Cardiac muscle cell (in vitro differentiated cells and primary cell): Measurements from ENCODE around the gene RYR2. TPM values are rescaled to one million over a fixed set of nuclear protein-coding genes. Genes with fewer than 3 reads are reported as not detected.

Experiments used
- DNase-seq, 2 donors: peaks; one replicate each; pipeline versions ENCODE4 v3.0.0 to v3.0.0-alpha.2; 2010 to 2017; ENCODE audit warnings: low read depth in 1 of 2, low spot score in 1 of 2
- H3K27ac ChIP-seq: fragments of 200-600 bp; sonication (generic); 2 replicates; pipeline ENCODE4 v1.5.1; 2016
- H3K27me3 ChIP-seq: fragments of 200-600 bp; sonication (generic); 2 replicates; pipeline ENCODE4 v1.6.0; 2016; ENCODE audit warnings: control low read depth
- H3K36me3 ChIP-seq: fragments of 200-600 bp; sonication (generic); 2 replicates; pipeline ENCODE4 v1.5.1; 2016; ENCODE audit warnings: control low read depth
- H3K4me1 ChIP-seq: fragments of 200-600 bp; sonication (generic); 2 replicates; pipeline ENCODE4 v1.8.1; 2017; ENCODE audit warnings: low read depth, mild to moderate bottlenecking, mixed run types
- H3K4me3 ChIP-seq: fragments of 200-600 bp; sonication (generic); 2 replicates; pipeline ENCODE4 v1.5.1; 2016; ENCODE audit warnings: mild to moderate bottlenecking
- H3K9me3 ChIP-seq: fragments of 200-600 bp; sonication (generic); 2 replicates; pipeline ENCODE4 v1.5.1; 2017; ENCODE audit warnings: low read depth, mild to moderate bottlenecking, control low read depth
- CTCF ChIP-seq: IDR thresholded peaks from 2 replicates; pipeline ENCODE4 v1.5.1; 2012; ENCODE audit warnings: low read depth, mild to moderate bottlenecking, low read length
- polyA plus RNA-seq: library from polyadenylated mRNA; unstranded; fragments of >200 nt; fragmentation: Nextera tagmentation; extraction: Ambion mirVana; gene quantifications from 2 replicates; pipeline ENCODE4 v1.2.1, GENCODE V29; 2016
- total RNA-seq: library from RNA; depleted of rRNA; stranded (reverse); fragments of >200 nt; gene quantifications from 2 replicates; pipeline ENCODE4 v1.2.3, GENCODE V29; 2016

The RYR2 gene
- total and polyA plus RNA-seq, 2 experiments from 2014 or later, result 29.8 to 155 TPM

- Histone ChIP-seq H3K27ac (peak overlapping the region; percentile 72), H3K36me3 (no peaks in the 10 kb centered on the region), H3K4me3 (no peak overlapping the region), H3K9me3 (no peaks in the 10 kb centered on the region), H3K4me1 (peaks cover 38% of the 10 kb centered on the region), H3K27me3 (no peaks in the 10 kb centered on the region)
- TF ChIP-seq CTCF, result no peak
- no peak for DNase-seq
Observed at GRCh38 chr1:237316352-237316751, 274.4 kb downstream of the RYR2 start.

- no peak for TF ChIP-seq CTCF
- H3K4me1 ChIP-seq, result peaks cover 48% of the 10 kb centered on the region
- no peaks in the 10 kb centered on the region for H3K27me3 ChIP-seq
- no peak overlapping the region for H3K27ac ChIP-seq
- no peak for DNase-seq
- H3K4me3 ChIP-seq, result no peak overlapping the region
- H3K9me3 ChIP-seq, result no peaks in the 10 kb centered on the region
- H3K36me3 ChIP-seq, result no peaks in the 10 kb centered on the region
Observed at GRCh38 chr1:237318748-237319147, 276.8 kb downstream of the RYR2 start.

- no peak overlapping the region for H3K4me3 ChIP-seq
- peak overlapping the region; percentile 83 for H3K27ac ChIP-seq
- H3K36me3 ChIP-seq, result no peaks in the 10 kb centered on the region
- no peaks in the 10 kb centered on the region for H3K9me3 ChIP-seq
- DNase-seq, result no peak
- no peaks in the 10 kb centered on the region for H3K27me3 ChIP-seq
- peaks cover 45% of the 10 kb centered on the region for H3K4me1 ChIP-seq
- TF ChIP-seq CTCF, result no peak
Observed at GRCh38 chr1:237320890-237321289, 278.9 kb downstream of the RYR2 start.

- no peak overlapping the region for H3K27ac ChIP-seq
- H3K4me3 ChIP-seq, result no peak overlapping the region
- TF ChIP-seq CTCF, result no peak
- DNase-seq, result no peak
- peaks cover 29% of the 10 kb centered on the region for H3K4me1 ChIP-seq
- H3K27me3 ChIP-seq, result no peaks in the 10 kb centered on the region
- no peaks in the 10 kb centered on the region for H3K36me3 ChIP-seq
- no peaks in the 10 kb centered on the region for H3K9me3 ChIP-seq
Observed at GRCh38 chr1:237324226-237324625, 282.2 kb downstream of the RYR2 start.

GRCh38 chr1:237327061-237327460, 285.1 kb downstream of the RYR2 start:
- peak in 1 of 2 donors; percentile 0 for DNase-seq
- H3K4me1 ChIP-seq, result peaks cover 3% of the 10 kb centered on the region
- H3K36me3 ChIP-seq, result no peaks in the 10 kb centered on the region
- H3K27ac ChIP-seq, result peak overlapping the region; percentile 15
- no peak for TF ChIP-seq CTCF
- H3K9me3 ChIP-seq, result no peaks in the 10 kb centered on the region
- no peaks in the 10 kb centered on the region for H3K27me3 ChIP-seq
- no peak overlapping the region for H3K4me3 ChIP-seq

GRCh38 chr1:237340892-237341291, 298.9 kb downstream of the RYR2 start:
- no peak overlapping the region for H3K4me3 ChIP-seq
- H3K27ac ChIP-seq, result peak overlapping the region; percentile 52
- H3K27me3 ChIP-seq, result no peaks in the 10 kb centered on the region
- no peak for TF ChIP-seq CTCF
- H3K4me1 ChIP-seq, result no peaks in the 10 kb centered on the region
- DNase-seq, result no peak
- H3K36me3 ChIP-seq, result no peaks in the 10 kb centered on the region
- no peaks in the 10 kb centered on the region for H3K9me3 ChIP-seq
